Inflammatory macrophage treated with lipopolysaccharide for 1 hour (primary cell): ENCODE measurements around the gene KRTAP9-1.
"Not testable (repeated sequence)": the region's sequence is repeated elsewhere in the genome, so short reads cannot be mapped to it uniquely, and the experiment has no call there.

Experiments used
- DNase-seq, 2 donors: peaks; one replicate each; pipeline ENCODE4 v3.0.0-alpha.2; 2020 to 2022

KRTAP9-1 gene

DNA sequence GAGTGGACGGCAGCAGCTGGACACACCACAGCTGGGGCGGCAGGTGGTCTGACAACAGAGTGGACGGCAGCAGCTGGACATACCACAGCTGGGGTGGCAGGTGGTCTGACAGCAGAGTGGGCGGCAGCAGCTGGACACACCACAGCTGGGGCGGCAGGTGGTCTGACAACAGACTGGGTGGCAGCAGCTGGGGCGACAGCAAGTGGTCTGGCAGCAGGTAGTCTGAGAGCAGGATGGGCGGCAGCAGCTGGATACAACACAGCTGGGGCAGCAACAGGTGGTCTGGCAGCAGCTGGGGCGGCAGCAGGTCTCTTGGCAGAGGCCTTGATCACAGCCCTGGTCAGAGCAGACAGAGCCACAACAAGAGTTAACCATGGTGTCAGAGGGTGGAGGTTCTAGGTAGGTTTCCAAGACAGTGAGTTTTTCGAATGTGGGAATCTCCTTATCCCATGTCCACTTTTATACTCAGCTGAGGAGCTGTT is 5.2 kb upstream of the KRTAP9-1 start, which contains the start of gene KRTAP4-1:
Gene KRTAP4-1 (minus strand): TSS at position 432 of the 482 bp plus-strand sequence. CDS start 57 bp downstream, at position 375.
- DNase-seq, result no peak

GRCh38 chr17:41185001-41185400 is 4.7 kb upstream of the KRTAP9-1 start:
- no peak for DNase-seq

DNA sequence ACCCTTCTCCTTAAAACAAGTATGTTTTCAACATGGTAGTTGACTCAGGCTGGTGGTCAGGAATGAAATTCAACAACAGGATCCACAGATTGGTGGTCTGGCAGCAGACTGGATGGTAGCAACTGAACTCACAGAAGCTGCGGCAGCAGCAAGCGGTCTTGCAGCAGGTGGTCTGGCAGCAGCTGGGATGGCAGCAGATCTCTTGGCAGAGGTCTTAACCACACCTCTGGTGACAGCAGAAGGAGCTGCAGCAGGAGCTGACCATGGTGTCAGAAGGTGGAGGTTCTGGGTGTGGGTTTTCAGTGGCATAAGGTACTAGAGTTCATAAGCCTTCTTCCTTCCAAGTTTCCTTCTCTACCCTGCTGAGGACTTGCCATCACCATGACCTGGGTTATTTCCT is 2.8 kb upstream of the KRTAP9-1 start:
- DNase-seq, result no peak

- no peak for DNase-seq
Observed at GRCh38 chr17:41190328-41190727, 641 bp downstream of the KRTAP9-1 start.

GRCh38 chr17:41196068-41196467 is 6.4 kb downstream of the KRTAP9-1 start:
- DNase-seq, result no peak

- DNase-seq, result no peak
Observed at GRCh38 chr17:41199421-41200078, 9.9 kb downstream of the KRTAP9-1 start.

DNA sequence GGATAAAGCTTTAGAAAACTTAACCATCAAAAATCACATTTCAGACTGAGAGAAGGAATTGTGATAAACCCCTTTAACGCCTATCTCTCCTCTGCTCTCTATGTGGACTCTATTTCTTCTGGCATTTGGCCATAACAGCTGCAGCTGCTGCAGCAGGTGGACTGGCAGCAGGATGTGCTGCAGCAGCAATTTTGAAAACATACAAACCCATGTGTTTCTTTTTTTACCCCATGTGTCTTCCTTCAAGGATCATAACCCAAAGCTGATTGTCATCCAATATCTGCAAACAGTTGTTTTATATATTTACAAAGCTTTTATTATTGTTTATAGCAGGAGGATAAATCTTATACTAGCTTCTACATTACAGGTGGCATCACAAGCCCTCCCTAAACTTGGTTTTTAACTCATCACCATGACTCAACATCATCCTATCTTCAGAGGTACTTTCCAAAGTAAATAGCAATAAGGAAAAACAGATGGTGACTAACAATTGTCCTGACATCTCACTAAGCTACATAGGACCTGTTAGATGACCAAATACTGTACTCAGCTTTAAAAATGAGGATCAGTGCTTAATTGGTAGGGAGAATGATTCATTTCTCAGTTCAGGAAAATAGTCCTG is 22.3 kb downstream of the KRTAP9-1 start:
- DNase-seq, result peak in 1 of 2 donors; percentile 5

DNA sequence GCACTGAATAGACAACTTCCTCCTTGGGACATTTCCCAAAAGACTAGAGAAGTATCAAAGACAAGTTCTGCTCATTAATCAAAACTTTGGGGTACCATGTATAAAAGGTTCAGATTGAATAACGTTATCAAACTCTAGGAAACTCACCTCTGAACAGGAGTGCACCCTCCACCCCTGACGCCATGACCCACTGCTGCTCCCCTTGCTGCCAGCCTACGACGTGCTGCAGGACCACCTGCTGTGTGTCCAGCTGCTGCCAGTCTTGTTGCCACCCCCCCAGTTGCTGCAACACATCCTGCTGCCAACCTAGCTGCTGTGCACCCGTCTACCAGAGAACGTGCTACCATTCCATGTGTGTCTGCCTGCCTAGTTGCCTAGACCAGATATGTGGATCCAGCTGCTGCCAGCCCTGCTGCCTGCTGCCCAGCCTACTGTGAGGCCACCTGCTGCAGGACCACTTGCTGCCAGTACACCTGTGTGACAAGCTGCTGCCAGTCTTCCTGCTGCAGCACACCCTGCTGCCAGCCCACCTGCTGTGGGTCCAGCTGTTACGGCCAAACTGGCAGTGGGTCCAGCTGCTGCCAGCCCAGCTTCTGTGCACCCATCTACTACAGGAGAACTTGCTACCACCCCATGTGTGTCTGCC is 23.0 kb downstream of the KRTAP9-1 start:
- DNase-seq, result no peak

DNA sequence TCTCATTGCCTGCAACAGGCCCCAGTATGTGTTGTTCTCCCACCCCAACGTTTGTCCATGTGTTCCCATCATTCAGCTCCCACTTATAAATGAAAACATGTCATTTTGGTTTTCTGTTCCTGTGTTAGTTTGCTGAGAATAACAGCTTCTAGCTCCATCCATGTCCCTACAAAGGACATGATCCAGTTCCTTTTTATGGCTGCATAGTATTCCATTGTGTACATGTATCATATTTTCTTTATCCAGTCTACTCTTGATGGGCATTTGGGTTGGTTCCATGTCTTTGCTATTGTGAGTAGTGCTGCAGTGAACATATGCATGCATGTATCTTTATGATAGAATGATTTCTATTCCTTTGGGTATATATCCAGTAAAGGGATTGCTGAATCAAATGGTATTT is 26.0 kb downstream of the KRTAP9-1 start:
- no peak for DNase-seq

GRCh38 chr17:41223821-41224220 is 34.1 kb downstream of the KRTAP9-1 start:
- DNase-seq, result no peak

- no peak for DNase-seq
Observed at GRCh38 chr17:41226051-41226450, 36.4 kb downstream of the KRTAP9-1 start.

- DNase-seq, result not testable (repeated sequence)
Observed at GRCh38 chr17:41226598-41227095, 37.0 kb downstream of the KRTAP9-1 start, which contains the start of gene KRTAP9-2. Gene KRTAP9-2 (plus strand): TSS chr17:41226648. CDS start chr17:41226655, 7 bp downstream.

DNA sequence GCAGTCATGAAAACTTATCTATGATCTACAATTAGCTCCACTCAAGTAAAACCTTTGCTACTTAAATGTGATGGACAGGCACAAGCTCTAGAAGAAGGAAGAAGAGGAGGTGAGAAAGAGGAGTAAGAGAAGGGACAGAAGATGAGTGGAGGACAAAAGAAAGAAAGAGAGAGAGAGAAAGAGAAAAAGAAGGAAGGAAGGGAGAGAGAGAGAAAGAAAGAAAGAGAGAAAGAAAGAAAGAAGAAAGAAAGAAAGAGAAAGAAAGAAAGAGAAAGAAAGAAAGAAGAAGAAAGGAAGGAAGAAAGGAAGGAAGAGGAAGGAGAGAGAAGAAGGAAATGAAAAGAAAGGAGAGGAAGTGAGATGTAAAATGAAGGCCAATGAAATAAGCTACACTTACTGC is 40.4 kb downstream of the KRTAP9-1 start:
- DNase-seq, result no peak

DNA sequence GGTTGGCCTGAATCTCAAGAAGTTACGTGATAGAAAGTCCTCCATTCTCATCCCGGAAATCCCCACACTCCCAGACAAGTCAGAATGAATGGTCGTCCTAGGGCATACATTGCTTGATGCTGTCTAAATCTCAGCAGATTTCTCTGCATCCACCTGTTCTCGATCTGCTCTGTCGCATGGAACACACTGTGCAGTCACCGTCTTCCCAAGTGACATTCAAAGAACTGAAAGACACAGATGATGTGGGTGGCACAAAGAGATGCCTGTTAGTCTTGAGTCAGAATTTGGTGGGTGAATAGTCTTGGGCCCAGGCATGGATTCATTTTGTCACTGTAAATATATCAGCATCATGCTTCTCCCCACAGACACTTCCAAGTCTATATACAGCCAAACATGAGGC is 42.0 kb downstream of the KRTAP9-1 start:
- DNase-seq, result no peak

- not testable (repeated sequence) for DNase-seq
Observed at GRCh38 chr17:41232399-41233105, 42.9 kb downstream of the KRTAP9-1 start, which contains the start of gene KRTAP9-3. Gene KRTAP9-3 (plus strand): TSS chr17:41232449. CDS start chr17:41232502, 53 bp downstream.

DNA sequence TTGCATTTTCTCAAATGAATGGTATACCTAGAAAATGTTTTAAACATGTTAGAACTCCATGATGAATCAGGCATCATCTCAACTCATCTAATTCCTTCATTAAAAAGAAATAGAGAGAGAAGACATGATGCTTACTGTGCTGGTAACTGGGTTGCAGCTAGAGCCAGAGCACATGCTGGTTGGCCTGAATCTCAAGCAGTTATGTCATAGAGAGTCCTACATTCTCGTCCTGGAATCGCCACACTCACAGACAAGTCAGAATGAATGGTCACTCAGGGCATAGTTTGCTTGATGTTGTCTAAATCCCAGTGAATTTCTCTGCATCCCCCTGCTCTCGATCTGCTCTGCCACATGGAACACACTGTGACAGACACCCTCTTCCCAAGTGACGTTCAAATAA is 47.4 kb downstream of the KRTAP9-1 start:
- not testable (repeated sequence) for DNase-seq

DNA sequence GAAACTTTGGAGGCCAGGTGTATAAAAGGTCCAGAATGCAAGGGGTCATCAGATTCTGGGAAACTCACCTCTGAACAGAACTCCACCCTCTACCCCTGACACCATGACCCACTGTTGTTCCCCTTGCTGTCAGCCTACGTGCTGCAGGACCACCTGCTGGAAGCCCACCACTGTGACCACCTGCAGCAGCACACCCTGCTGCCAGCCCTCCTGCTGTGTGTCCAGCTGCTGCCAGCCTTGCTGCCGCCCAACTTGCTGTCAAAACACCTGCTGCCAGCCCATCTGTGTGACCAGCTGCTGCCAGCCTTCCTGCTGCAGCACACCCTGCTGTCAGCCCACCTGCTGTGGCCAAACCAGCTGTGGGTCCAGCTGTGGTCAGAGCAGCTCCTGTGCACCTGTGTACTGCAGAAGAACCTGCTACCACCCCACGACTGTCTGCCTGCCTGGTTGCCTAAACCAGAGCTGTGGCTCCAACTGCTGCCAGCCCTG is 48.3 kb downstream of the KRTAP9-1 start, which contains the start of gene KRTAP9-8:
Gene KRTAP9-8 (plus strand): TSS at position 51 of the 489 bp plus-strand sequence. CDS start 53 bp downstream, at position 104.
- DNase-seq, result not testable (repeated sequence)
